Esophagus muscularis mucosa (tissue), 4 donors: Measurements from ENCODE around the gene PLEKHM3.

Experiments
- EP300 ChIP-seq: sonication (generic); formaldehyde crosslinking; IDR thresholded peaks from one replicate; pipeline ENCODE4 v1.6.1; 2017; ENCODE audit warnings: antibody characterized with exemption
- POLR2A ChIP-seq: fragments of 450-650 bp; IDR thresholded peaks from one replicate; pipeline ENCODE4 v1.6.1; 2017; ENCODE audit warnings: antibody characterized with exemption, moderate library complexity, mild to moderate bottlenecking, low read depth
- POLR2AphosphoS5 ChIP-seq, 2 donors: sonication (generic); formaldehyde crosslinking; IDR thresholded peaks; one replicate each; pipeline ENCODE4 v1.6.1; 2017; ENCODE audit warnings: antibody characterized with exemption in 2 of 2
- TF ChIP-seq, protein P1 (sequence below), 3 experiments: fragments of 200-600 bp in 2 of 3; fragments of 450-650 bp in 1 of 3; sonication (generic) in 2 of 3; IDR thresholded peaks; one replicate each; pipeline ENCODE4 v1.5.1; 2017 to 2019; ENCODE audit warnings: antibody characterized with exemption in 3 of 3, mild to moderate bottlenecking in 2 of 3, moderate library complexity in 1 of 3

DNA sequence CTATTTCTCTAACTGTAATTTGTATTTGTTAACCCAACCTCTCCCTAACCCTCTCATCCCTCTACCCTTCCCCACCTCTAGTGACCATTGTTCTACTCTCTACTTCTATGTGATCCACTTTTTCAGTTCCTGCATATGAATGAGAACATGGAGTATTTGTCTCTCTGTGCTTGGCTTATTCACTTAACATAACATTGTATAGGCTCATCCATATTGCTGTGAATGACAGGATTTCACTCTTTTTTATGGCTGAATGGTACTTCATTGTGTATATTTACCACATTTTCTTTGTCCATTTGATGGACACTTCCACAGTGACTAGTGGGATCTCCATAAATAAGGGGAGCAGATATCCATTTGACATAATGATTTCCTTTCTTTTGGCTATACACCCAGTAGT, 103.7 kb downstream of the PLEKHM3 start:
- TF ChIP-seq, protein P1, sequence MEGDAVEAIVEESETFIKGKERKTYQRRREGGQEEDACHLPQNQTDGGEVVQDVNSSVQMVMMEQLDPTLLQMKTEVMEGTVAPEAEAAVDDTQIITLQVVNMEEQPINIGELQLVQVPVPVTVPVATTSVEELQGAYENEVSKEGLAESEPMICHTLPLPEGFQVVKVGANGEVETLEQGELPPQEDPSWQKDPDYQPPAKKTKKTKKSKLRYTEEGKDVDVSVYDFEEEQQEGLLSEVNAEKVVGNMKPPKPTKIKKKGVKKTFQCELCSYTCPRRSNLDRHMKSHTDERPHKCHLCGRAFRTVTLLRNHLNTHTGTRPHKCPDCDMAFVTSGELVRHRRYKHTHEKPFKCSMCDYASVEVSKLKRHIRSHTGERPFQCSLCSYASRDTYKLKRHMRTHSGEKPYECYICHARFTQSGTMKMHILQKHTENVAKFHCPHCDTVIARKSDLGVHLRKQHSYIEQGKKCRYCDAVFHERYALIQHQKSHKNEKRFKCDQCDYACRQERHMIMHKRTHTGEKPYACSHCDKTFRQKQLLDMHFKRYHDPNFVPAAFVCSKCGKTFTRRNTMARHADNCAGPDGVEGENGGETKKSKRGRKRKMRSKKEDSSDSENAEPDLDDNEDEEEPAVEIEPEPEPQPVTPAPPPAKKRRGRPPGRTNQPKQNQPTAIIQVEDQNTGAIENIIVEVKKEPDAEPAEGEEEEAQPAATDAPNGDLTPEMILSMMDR (IDR thresholded peaks at IDR 0.05): no peak
- TF ChIP-seq POLR2A (no peak), EP300 (no peak), POLR2AphosphoS5 (IDR thresholded peaks at IDR 0.05) (no peak)
